ENCODE measurements around the gene TICRR.

- TF ChIP-seq, protein P1, sequence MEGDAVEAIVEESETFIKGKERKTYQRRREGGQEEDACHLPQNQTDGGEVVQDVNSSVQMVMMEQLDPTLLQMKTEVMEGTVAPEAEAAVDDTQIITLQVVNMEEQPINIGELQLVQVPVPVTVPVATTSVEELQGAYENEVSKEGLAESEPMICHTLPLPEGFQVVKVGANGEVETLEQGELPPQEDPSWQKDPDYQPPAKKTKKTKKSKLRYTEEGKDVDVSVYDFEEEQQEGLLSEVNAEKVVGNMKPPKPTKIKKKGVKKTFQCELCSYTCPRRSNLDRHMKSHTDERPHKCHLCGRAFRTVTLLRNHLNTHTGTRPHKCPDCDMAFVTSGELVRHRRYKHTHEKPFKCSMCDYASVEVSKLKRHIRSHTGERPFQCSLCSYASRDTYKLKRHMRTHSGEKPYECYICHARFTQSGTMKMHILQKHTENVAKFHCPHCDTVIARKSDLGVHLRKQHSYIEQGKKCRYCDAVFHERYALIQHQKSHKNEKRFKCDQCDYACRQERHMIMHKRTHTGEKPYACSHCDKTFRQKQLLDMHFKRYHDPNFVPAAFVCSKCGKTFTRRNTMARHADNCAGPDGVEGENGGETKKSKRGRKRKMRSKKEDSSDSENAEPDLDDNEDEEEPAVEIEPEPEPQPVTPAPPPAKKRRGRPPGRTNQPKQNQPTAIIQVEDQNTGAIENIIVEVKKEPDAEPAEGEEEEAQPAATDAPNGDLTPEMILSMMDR (IDR thresholded peaks at IDR 0.05): no peak
- TF ChIP-seq NFATC4 (CRISPR knock-in tag; IDR thresholded peaks at IDR 0.05) (no peak), ZMAT4 (CRISPR knock-in tag; IDR thresholded peaks at IDR 0.05) (no peak), ZBTB21 (CRISPR knock-in tag; IDR thresholded peaks at IDR 0.05; ENCODE audit: borderline replicate concordance) (no peak), MAX (CRISPR knock-in tag; IDR thresholded peaks at IDR 0.05) (no peak), ZNF121 (CRISPR knock-in tag; IDR thresholded peaks at IDR 0.05) (no peak), FOXP1 (CRISPR knock-in tag; IDR thresholded peaks at IDR 0.05; ENCODE audit: borderline replicate concordance) (no peak), ZNF423 (CRISPR knock-in tag; IDR thresholded peaks at IDR 0.05) (no peak), NR3C1 (CRISPR knock-in tag; conservative IDR thresholded peaks at IDR 0.05; ENCODE audit: low read depth) (no peak), RELA (CRISPR knock-in tag; IDR thresholded peaks at IDR 0.05; ENCODE audit: borderline replicate concordance) (no peak)
- TF ChIP-seq, protein P2, sequence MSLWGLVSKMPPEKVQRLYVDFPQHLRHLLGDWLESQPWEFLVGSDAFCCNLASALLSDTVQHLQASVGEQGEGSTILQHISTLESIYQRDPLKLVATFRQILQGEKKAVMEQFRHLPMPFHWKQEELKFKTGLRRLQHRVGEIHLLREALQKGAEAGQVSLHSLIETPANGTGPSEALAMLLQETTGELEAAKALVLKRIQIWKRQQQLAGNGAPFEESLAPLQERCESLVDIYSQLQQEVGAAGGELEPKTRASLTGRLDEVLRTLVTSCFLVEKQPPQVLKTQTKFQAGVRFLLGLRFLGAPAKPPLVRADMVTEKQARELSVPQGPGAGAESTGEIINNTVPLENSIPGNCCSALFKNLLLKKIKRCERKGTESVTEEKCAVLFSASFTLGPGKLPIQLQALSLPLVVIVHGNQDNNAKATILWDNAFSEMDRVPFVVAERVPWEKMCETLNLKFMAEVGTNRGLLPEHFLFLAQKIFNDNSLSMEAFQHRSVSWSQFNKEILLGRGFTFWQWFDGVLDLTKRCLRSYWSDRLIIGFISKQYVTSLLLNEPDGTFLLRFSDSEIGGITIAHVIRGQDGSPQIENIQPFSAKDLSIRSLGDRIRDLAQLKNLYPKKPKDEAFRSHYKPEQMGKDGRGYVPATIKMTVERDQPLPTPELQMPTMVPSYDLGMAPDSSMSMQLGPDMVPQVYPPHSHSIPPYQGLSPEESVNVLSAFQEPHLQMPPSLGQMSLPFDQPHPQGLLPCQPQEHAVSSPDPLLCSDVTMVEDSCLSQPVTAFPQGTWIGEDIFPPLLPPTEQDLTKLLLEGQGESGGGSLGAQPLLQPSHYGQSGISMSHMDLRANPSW (CRISPR knock-in tag; conservative IDR thresholded peaks at IDR 0.05; ENCODE audit: low read depth): no peak
- TF ChIP-seq, protein P3, sequence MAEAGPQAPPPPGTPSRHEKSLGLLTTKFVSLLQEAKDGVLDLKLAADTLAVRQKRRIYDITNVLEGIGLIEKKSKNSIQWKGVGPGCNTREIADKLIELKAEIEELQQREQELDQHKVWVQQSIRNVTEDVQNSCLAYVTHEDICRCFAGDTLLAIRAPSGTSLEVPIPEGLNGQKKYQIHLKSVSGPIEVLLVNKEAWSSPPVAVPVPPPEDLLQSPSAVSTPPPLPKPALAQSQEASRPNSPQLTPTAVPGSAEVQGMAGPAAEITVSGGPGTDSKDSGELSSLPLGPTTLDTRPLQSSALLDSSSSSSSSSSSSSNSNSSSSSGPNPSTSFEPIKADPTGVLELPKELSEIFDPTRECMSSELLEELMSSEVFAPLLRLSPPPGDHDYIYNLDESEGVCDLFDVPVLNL (CRISPR knock-in tag; IDR thresholded peaks at IDR 0.05; ENCODE audit: borderline replicate concordance, low read depth): no peak
- TF ChIP-seq, protein P4, sequence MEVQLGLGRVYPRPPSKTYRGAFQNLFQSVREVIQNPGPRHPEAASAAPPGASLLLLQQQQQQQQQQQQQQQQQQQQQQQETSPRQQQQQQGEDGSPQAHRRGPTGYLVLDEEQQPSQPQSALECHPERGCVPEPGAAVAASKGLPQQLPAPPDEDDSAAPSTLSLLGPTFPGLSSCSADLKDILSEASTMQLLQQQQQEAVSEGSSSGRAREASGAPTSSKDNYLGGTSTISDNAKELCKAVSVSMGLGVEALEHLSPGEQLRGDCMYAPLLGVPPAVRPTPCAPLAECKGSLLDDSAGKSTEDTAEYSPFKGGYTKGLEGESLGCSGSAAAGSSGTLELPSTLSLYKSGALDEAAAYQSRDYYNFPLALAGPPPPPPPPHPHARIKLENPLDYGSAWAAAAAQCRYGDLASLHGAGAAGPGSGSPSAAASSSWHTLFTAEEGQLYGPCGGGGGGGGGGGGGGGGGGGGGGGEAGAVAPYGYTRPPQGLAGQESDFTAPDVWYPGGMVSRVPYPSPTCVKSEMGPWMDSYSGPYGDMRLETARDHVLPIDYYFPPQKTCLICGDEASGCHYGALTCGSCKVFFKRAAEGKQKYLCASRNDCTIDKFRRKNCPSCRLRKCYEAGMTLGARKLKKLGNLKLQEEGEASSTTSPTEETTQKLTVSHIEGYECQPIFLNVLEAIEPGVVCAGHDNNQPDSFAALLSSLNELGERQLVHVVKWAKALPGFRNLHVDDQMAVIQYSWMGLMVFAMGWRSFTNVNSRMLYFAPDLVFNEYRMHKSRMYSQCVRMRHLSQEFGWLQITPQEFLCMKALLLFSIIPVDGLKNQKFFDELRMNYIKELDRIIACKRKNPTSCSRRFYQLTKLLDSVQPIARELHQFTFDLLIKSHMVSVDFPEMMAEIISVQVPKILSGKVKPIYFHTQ (CRISPR knock-in tag; IDR thresholded peaks at IDR 0.05): no peak
- TF ChIP-seq, protein P5, sequence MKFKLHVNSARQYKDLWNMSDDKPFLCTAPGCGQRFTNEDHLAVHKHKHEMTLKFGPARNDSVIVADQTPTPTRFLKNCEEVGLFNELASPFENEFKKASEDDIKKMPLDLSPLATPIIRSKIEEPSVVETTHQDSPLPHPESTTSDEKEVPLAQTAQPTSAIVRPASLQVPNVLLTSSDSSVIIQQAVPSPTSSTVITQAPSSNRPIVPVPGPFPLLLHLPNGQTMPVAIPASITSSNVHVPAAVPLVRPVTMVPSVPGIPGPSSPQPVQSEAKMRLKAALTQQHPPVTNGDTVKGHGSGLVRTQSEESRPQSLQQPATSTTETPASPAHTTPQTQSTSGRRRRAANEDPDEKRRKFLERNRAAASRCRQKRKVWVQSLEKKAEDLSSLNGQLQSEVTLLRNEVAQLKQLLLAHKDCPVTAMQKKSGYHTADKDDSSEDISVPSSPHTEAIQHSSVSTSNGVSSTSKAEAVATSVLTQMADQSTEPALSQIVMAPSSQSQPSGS (CRISPR knock-in tag; IDR thresholded peaks at IDR 0.05; ENCODE audit: borderline replicate concordance, low read depth): no peak
These were observed 37.8 kb downstream of the TICRR start for GRCh38 chr15:89613031-89613430.

Measured in WTC11 (cell line).